Measurements from ENCODE around the gene LHPP. TPM values are rescaled to one million over a fixed set of nuclear protein-coding genes. Genes with fewer than 3 reads are reported as not detected.

LHPP gene
- total RNA-seq, 4 donors from 2014 or later = 34.2 to 76.7 (median 38.2) TPM

DNA sequence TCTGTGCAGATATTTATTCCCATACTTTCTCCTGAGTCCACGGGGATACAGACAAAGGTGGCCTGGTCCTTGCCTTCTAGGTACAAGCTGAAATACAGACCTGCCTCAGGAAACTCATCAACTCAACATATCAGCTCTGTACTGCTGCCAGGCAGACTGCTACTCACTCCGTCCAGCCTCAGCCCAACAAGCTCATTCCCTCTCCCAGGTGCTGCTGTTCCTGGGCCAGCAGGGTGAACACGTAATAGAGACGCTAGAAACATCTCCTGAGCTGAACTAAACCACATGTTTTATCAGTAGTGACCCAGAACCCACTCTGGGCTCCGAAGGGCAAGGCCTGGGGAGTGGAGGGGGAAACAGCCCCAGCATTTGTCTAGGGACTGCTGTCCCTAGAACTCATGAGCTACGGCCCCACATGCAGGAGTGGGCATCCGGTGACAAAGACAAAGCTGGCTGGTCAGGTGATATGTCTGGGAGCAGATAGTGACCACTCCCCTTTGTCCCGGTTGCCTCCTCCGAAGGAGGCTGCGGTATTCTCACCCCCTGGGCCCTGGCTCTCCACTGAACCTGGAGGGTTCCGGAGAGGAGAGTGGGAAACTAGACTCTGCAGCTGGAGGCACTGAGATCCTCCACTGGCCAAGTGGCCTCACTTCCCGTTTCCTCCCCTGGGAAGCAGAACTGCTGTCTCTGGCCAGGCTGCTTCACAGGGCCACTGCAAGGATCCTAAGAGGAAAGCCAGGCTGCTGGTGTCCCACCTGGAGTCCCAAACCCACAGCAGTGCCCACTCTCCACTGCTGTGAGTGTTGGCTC, 166.4 kb downstream of the LHPP start:
- Histone ChIP-seq H3K4me1 (peaks cover 5 to 46% (median 40%) of the 10 kb centered on the region in 4 donors), H3K36me3 (peaks cover 0 to 16% (median 0%) of the 10 kb centered on the region in 3 donors)

DNA sequence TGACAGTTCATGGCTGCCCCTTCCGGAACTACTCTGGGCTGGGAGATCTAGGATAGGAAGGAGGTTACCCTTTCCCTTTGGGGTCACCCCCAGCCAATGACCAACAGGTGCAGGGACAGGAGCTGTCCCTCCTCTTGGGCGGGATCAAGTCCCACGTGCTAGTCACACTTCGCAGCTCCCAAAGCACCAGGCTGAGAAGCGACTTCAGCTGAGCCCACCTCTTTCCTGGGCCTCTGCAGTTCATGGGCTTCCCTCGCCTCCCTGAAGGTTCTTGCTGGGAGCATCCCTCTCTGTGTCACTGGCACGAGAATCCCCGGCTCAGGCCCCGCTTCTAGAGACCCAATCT, 167.0 kb downstream of the LHPP start:
- Histone ChIP-seq H3K9me3 (no peaks in the 10 kb centered on the region), H3K27ac (peak overlapping the region; percentile 11 to 80 (median 65)), H3K4me3 (no peak overlapping the region), H3K27me3 (no peaks in the 10 kb centered on the region), H3K4me1 (peaks cover 5 to 46% (median 40%) of the 10 kb centered on the region in 4 donors), H3K36me3 (peaks cover 0 to 12% (median 0%) of the 10 kb centered on the region in 3 donors)
- TF ChIP-seq, protein P1, sequence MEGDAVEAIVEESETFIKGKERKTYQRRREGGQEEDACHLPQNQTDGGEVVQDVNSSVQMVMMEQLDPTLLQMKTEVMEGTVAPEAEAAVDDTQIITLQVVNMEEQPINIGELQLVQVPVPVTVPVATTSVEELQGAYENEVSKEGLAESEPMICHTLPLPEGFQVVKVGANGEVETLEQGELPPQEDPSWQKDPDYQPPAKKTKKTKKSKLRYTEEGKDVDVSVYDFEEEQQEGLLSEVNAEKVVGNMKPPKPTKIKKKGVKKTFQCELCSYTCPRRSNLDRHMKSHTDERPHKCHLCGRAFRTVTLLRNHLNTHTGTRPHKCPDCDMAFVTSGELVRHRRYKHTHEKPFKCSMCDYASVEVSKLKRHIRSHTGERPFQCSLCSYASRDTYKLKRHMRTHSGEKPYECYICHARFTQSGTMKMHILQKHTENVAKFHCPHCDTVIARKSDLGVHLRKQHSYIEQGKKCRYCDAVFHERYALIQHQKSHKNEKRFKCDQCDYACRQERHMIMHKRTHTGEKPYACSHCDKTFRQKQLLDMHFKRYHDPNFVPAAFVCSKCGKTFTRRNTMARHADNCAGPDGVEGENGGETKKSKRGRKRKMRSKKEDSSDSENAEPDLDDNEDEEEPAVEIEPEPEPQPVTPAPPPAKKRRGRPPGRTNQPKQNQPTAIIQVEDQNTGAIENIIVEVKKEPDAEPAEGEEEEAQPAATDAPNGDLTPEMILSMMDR (IDR thresholded peaks at IDR 0.05) = no peak
- no peak for TF ChIP-seq POLR2A (IDR thresholded peaks at IDR 0.05)
- DNase-seq = no peak

More for the DNA sequence above, 166.4 kb downstream of the LHPP start:
- TF ChIP-seq POLR2A (IDR thresholded peaks at IDR 0.05) = no peak
- TF ChIP-seq, protein P1 (IDR thresholded peaks at IDR 0.05) = no peak
- H3K27me3 ChIP-seq = no peaks in the 10 kb centered on the region
- no peaks in the 10 kb centered on the region for H3K9me3 ChIP-seq
- no peak for DNase-seq
- H3K27ac ChIP-seq = peak overlapping the region; percentile 32 to 80 (median 65)
- no peak overlapping the region for H3K4me3 ChIP-seq

DNA sequence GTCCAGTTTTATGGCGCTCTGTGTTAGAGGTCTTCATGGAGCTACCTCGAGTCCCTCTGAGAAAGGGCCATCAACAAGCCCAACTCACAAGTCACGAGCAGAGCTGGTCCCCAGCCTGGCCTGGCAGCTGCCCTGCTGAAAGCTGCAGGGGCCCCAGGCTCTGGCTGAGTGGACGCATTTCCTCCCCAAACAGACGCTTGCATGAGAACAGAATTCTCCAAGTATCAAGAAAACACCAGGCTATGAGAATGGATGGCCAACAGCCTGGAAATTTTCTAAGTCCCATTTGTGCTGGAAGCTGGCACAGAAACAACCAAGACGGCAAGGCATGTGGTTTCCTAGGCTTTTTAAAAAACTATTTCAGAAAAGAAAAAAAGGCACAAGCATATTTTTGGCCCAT, 167.8 kb downstream of the LHPP start:
- Histone ChIP-seq H3K9me3 (no peaks in the 10 kb centered on the region), H3K27ac (peak overlapping the region in 2 of 4 donors; percentile 11 to 73), H3K4me3 (no peak overlapping the region), H3K36me3 (peaks cover 0 to 8% (median 0%) of the 10 kb centered on the region in 3 donors), H3K4me1 (peaks cover 5 to 46% (median 40%) of the 10 kb centered on the region in 4 donors), H3K27me3 (no peaks in the 10 kb centered on the region)
- TF ChIP-seq, protein P1 (IDR thresholded peaks at IDR 0.05) = no peak
- no peak for TF ChIP-seq POLR2A (IDR thresholded peaks at IDR 0.05)
- no peak for DNase-seq

DNA sequence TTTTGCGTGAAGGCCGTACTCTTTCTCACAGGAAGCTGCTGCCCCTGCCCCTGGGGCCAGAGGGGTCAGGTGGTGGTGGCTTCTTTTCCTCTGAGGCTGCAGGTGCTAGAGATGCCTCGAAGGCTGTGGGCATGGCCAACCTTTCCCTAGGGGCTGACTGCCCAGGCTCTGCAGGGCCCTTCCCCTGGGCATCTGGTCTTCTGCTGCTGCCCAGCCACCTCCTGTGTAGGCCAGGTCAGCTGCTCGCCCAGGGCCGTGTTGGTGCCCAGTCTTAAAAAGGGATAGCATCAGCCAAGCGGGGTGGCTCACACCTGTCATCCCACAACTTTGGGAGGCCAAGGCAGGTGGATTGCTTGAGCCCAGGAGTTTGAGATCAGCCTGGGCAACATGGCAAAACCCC, 168.2 kb downstream of the LHPP start:
- TF ChIP-seq POLR2A (IDR thresholded peaks at IDR 0.05) = no peak
- TF ChIP-seq, protein P1 (IDR thresholded peaks at IDR 0.05) = no peak
- H3K27me3 ChIP-seq = no peaks in the 10 kb centered on the region
- H3K27ac ChIP-seq = peak overlapping the region in 2 of 4 donors; percentile 11 to 73
- DNase-seq = no peak
- peaks cover 5 to 46% (median 40%) of the 10 kb centered on the region in 4 donors for H3K4me1 ChIP-seq
- peaks cover 0 to 6% (median 0%) of the 10 kb centered on the region in 3 donors for H3K36me3 ChIP-seq
- H3K9me3 ChIP-seq = no peaks in the 10 kb centered on the region
- no peak overlapping the region for H3K4me3 ChIP-seq

DNA sequence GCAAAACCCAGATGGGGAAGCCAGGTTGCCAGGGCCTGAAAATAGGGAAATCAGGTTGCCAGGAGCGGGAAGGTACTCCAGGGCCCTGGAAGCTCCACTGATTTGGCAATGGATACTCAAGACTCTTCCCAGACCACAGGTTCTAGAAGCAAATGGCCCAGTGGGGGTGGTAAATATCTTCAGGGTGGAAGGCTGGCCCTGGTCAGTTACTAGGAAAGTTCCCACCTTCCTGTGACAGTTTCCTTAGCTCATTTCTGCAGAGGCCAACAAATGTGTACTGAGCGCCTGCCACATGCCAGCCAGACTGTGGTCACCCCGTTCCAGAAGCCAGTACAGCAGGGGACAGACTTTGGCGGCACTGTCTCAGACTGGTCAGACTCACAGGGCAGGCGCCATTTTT, 168.9 kb downstream of the LHPP start:
- no peak for DNase-seq
- H3K4me1 ChIP-seq = peaks cover 5 to 46% (median 40%) of the 10 kb centered on the region in 4 donors
- H3K4me3 ChIP-seq = no peak overlapping the region
- no peaks in the 10 kb centered on the region for H3K9me3 ChIP-seq
- H3K27me3 ChIP-seq = no peaks in the 10 kb centered on the region
- peaks cover 0 to 6% (median 0%) of the 10 kb centered on the region in 3 donors for H3K36me3 ChIP-seq
- H3K27ac ChIP-seq = peak overlapping the region in 2 of 4 donors; percentile 0 to 73
- TF ChIP-seq, protein P1 (IDR thresholded peaks at IDR 0.05) = no peak
- TF ChIP-seq POLR2A (IDR thresholded peaks at IDR 0.05) = no peak

Data from Peyer's patch (tissue), 4 donors.